Colonic mucosa (tissue), 4 donors: ENCODE data around the gene FKBP2. TPM values are rescaled to one million over a fixed set of nuclear protein-coding genes. Genes with fewer than 3 reads are reported as not detected.

Experiments
- DNase-seq: peaks from one replicate; pipeline ENCODE4 v3.0.0-alpha.2; 2020
- H3K27ac ChIP-seq: fragments of 200-600 bp; one replicate; pipeline ENCODE4 v1.8.0; 2021
- H3K27me3 ChIP-seq: fragments of 200-600 bp; one replicate; pipeline ENCODE4 v1.8.0; 2021
- H3K36me3 ChIP-seq: fragments of 200-600 bp; one replicate; pipeline ENCODE4 v1.8.0; 2021
- H3K4me1 ChIP-seq: fragments of 200-600 bp; one replicate; pipeline ENCODE4 v1.8.0; 2021; ENCODE audit warnings: mild to moderate bottlenecking
- H3K4me3 ChIP-seq: fragments of 200-600 bp; one replicate; pipeline ENCODE4 v1.8.0; 2021
- H3K9ac ChIP-seq, 2 donors: one replicate each; pipeline ENCODE4 v1.7.0; 2013; ENCODE audit warnings: control low read depth in 2 of 2, low read depth in 2 of 2, low read length in 2 of 2
- H3K9me3 ChIP-seq: fragments of 200-600 bp; one replicate; pipeline ENCODE4 v1.8.0; 2021
- intact Hi-C: fragments of 100-400 bp; cut with DNase I; formaldehyde crosslinking; loops from one replicate; pipeline ENCODE4 v1.14.1; 2022
- total RNA-seq, 2 donors: library from RNA; stranded (reverse); fragmentation: NEBNext Ultra II Directional in 1 of 2; extraction: Animal tissue kit (Norgen Biotek cat#: 25700) in 1 of 2; gene quantifications; one replicate each; pipeline ENCODE4 v1.2.1, GENCODE V29; 2021
- TF ChIP-seq, protein P1 (sequence below): fragments of 200-600 bp; IDR thresholded peaks from one replicate; pipeline ENCODE4 v1.8.0; 2022; ENCODE audit warnings: antibody characterized with exemption, mild to moderate bottlenecking
- donor health status: healthy.
- donor health status: DM: no; HTN: no; CAD: no.
- donor health status: DM: no; HTN: no; CAD: no.

FKBP2 gene
- total RNA-seq, 2 donors from 2014 or later: 71.7 to 104 TPM

DNA sequence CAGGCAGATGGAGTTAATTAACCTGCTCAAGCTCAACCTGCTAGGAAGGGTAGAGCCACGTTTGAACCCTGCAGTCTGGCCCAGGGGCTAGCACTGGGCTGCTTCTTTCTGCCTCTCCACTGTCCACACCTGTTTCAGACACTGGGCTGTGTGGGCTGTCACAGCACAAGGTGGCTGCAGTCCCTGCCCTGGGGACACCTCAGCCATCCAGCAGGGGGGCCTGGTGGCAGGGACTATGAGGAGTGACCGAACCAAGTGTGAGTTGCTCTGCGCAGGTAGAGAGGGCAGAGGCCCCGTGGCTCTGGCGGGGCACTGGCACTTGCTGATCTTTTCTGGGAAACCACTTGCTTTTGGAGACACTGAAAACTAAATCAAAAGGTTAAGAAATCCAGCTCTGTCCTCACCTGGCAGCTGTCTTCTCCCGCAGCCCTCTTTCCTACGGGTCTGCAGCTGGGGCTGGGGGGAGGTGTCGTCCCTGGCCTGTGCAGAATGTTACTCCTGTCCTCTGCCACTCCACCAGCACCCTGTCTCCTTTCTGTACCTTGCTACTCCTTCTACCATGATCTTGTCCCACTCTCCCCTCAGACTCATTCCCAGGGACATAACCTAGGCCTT, 37.8 kb downstream of the FKBP2 start:
- TF ChIP-seq, protein P1, sequence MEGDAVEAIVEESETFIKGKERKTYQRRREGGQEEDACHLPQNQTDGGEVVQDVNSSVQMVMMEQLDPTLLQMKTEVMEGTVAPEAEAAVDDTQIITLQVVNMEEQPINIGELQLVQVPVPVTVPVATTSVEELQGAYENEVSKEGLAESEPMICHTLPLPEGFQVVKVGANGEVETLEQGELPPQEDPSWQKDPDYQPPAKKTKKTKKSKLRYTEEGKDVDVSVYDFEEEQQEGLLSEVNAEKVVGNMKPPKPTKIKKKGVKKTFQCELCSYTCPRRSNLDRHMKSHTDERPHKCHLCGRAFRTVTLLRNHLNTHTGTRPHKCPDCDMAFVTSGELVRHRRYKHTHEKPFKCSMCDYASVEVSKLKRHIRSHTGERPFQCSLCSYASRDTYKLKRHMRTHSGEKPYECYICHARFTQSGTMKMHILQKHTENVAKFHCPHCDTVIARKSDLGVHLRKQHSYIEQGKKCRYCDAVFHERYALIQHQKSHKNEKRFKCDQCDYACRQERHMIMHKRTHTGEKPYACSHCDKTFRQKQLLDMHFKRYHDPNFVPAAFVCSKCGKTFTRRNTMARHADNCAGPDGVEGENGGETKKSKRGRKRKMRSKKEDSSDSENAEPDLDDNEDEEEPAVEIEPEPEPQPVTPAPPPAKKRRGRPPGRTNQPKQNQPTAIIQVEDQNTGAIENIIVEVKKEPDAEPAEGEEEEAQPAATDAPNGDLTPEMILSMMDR: no peak
- H3K9me3 ChIP-seq: no peaks in the 10 kb centered on the region
- H3K36me3 ChIP-seq: no peaks in the 10 kb centered on the region
- H3K4me3 ChIP-seq: no peak overlapping the region
- intact Hi-C loops: no loop called here
- DNase-seq: no peak
- H3K9ac ChIP-seq: no peak overlapping the region
- peaks cover 10% of the 10 kb centered on the region for H3K4me1 ChIP-seq
- no peaks in the 10 kb centered on the region for H3K27me3 ChIP-seq
- no peak overlapping the region for H3K27ac ChIP-seq

DNA sequence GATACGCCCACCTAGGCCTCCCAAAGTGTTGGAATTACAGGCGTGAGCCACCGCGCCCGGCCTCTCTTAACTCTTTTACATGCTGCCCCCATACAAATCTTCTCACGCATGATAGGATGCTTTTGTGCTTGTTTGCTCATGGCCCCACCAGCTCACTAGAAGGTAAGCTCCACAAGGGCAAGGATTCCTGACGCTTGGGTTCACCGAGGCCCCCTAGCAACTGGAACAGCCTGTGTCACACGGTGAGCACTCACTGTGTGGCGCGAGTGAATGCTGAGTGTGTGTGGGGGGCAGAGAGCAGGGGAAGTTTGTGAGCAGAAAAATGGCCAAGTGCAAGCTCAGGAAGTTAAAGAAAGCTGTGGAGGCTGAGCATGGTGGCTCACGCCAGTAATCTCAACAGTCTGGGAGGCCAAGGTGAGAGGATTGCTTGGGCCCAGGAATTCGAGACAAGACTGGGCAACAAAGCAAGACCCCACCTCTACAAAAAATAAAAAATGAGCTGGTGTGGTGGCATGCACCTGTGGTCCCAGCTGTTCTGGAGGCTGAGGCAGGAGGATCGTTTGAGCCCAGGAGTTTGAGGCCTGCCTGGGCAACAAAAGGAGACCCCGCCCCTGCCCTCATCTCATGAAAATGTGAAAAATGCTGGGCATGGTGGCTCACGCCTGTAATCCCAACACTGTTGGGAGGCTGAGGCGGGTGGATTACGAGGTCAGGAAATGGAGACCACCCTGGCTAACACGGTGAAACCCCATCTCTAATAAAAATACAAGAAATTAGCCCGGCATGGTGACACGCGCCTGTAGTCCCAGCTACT, 41.3 kb downstream of the FKBP2 start:
- DNase-seq: no peak
- Histone ChIP-seq H3K27ac (no peak overlapping the region), H3K36me3 (no peaks in the 10 kb centered on the region), H3K4me1 (peaks cover 11% of the 10 kb centered on the region), H3K4me3 (no peak overlapping the region), H3K9me3 (no peaks in the 10 kb centered on the region), H3K27me3 (no peaks in the 10 kb centered on the region), H3K9ac (peak overlapping the region in 1 of 2 donors; percentile 26)
- intact Hi-C loops: no loop called here
- TF ChIP-seq, protein P1: no peak

DNA sequence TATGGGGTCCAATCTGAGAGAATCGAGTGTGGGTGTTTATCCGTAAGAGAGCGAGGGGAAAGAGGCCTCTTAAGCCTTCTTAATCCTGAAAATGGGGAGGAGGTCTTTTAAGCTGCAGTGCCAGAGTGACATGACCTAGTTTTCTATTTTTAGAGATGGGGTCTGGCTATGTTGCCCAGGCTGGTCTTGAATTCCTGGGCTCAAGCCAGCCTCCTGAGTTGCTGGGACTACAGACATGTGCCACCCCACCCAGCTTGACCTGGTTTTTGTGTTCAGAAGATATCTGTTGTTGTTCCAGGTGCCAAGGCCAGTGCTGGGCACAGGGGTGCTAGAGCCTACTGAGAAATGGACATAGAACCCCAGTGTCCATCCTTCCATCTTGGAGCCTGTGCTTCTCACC, 42.2 kb downstream of the FKBP2 start:
- peak overlapping the region; percentile 17 to 73 for H3K9ac ChIP-seq
- H3K4me1 ChIP-seq: peaks cover 11% of the 10 kb centered on the region

DNA sequence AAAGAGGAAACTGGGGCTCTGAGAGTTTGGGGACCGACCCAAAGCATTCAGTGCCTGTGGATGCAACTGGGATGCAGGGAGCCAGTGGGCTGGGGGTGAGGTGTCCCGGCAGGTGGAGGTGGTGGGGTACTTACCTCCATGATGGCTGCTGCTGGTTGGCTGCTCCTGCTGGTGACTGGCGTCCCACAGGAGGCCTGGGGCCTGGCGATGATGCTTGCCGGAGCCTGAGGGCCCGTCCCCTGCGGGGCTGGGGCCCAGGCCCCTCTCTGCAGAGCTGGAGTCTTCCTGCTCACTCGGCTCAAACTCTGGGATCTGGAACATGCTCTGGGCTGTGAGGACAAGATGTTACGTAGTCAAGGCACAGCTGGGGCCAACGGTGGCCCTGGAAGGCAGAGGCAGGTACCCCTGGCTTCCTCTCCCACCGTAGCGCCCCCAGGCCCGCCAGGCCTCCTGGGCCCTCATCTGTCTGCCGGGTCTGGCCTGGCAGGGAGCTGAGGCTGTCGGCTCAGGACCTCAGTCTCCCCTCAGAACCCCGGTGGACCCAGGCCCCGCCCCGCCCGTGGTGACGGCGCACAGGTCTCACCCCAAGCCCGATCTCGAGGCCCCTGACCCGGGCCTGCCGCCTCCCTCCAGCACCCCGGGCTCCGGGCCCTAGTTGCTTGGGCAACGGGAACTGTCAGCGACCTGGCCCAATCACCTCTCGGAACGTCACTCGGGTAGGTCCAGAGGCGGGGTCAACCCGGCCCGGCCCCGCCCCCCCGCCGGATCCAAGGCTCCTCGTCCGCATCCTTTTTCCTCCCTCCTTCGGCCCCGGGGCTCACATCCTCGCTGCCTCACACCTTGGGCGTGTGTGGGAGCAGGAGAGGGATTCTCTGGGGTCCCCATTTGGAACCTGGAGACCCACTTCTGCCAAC, 43.4 kb downstream of the FKBP2 start, which contains the start of gene BAD:
Gene BAD (minus strand): TSS at position 618 of the 914 bp plus-strand sequence. CDS start 297 bp downstream, at position 321.
- no peaks in the 10 kb centered on the region for H3K27me3 ChIP-seq
- H3K27ac ChIP-seq: peak within 1 kb of the TSS; percentile 96
- TF ChIP-seq, protein P1: no peak
- no peaks in the 10 kb centered on the region for H3K9me3 ChIP-seq
- intact Hi-C loops: no loop called here
- no peaks in the 10 kb centered on the region for H3K36me3 ChIP-seq
- H3K4me3 ChIP-seq: peak within 1 kb of the TSS; percentile 77
- H3K4me1 ChIP-seq: peaks cover 11% of the 10 kb centered on the region
- peak; percentile 97 for DNase-seq
- H3K9ac ChIP-seq: peak within 1 kb of the TSS; percentile 88 to 94

More for the DNA sequence above, 42.2 kb downstream of the FKBP2 start:
- H3K9me3 ChIP-seq: no peaks in the 10 kb centered on the region
- peak overlapping the region; percentile 17 for H3K27ac ChIP-seq
- no peaks in the 10 kb centered on the region for H3K27me3 ChIP-seq
- DNase-seq: no peak
- H3K36me3 ChIP-seq: no peaks in the 10 kb centered on the region
- H3K4me3 ChIP-seq: no peak overlapping the region
- TF ChIP-seq, protein P1: no peak
- intact Hi-C loops: no loop called here
